HepG2 (cell line): ENCODE measurements around the gene SLC2A6. TPM values are rescaled to one million over a fixed set of nuclear protein-coding genes. Genes with fewer than 3 reads are reported as not detected.

Source experiments
- ADNP ChIP-seq: sonication (generic); formaldehyde crosslinking; IDR thresholded peaks from 2 replicates; pipeline ENCODE4 v1.4.0; 2020; ENCODE audit warnings: missing genetic modification reagents
- CCDC6 ChIP-seq: sonication (generic); formaldehyde crosslinking; IDR thresholded peaks from 2 replicates; pipeline ENCODE4 v1.8.1; 2022; ENCODE audit warnings: mild to moderate bottlenecking, missing genetic modification reagents, moderate library complexity
- HNF4A ChIP-seq: sonication (generic); formaldehyde crosslinking; IDR thresholded peaks from 2 replicates; pipeline ENCODE4 v1.4.0; 2020; ENCODE audit warnings: missing genetic modification reagents
- IKZF4 ChIP-seq: sonication (generic); formaldehyde crosslinking; IDR thresholded peaks from 2 replicates; pipeline ENCODE4 v1.5.1; 2020; ENCODE audit warnings: borderline replicate concordance, mild to moderate bottlenecking, low read depth, missing genetic modification reagents; ENCODE audit errors: not compliant biosample characterization
- PAXIP1 ChIP-seq: sonication (generic); formaldehyde crosslinking; conservative IDR thresholded peaks from 2 replicates; pipeline ENCODE4 v1.4.0; 2020; ENCODE audit warnings: mild to moderate bottlenecking, missing genetic modification reagents, moderate library complexity
- PCBP1 ChIP-seq: fragments of 200-400 bp; formaldehyde crosslinking; IDR thresholded peaks from 2 replicates; pipeline ENCODE4 v1.6.1; 2017; ENCODE audit warnings: mild to moderate bottlenecking, low read depth, low read length, borderline replicate concordance
- RCOR2 ChIP-seq: IDR thresholded peaks from 2 replicates; pipeline ENCODE4 v1.6.1; 2016; ENCODE audit warnings: missing biosample characterization, missing genetic modification reagents
- SATB2 ChIP-seq: sonication (generic); formaldehyde crosslinking; IDR thresholded peaks from 2 replicates; pipeline ENCODE4 v1.5.0; 2020; ENCODE audit warnings: missing genetic modification reagents
- SOX13 ChIP-seq, 3 experiments: fragments of 450-650 bp in 1 of 3; sonication (generic) in 1 of 3; formaldehyde crosslinking in 1 of 3; IDR thresholded peaks in 2 of 3; conservative IDR thresholded peaks in 1 of 3; 2 replicates each; pipeline versions ENCODE4 v1.5.0 to v1.6.1; 2016 to 2020; ENCODE audit warnings: antibody characterized with exemption in 1 of 3, mild to moderate bottlenecking in 1 of 3, missing compliant biosample characterization in 1 of 3, missing genetic modification reagents in 1 of 3, moderate library complexity in 1 of 3
- SOX6 ChIP-seq, 2 experiments: fragments of 450-650 bp in 1 of 2; sonication (generic) in 1 of 2; formaldehyde crosslinking in 1 of 2; IDR thresholded peaks; 2 replicates each; pipeline versions ENCODE4 v1.4.0 to v1.6.1; 2017 to 2020; ENCODE audit warnings: antibody characterized with exemption in 1 of 2, mild to moderate bottlenecking in 1 of 2, missing genetic modification reagents in 1 of 2
- SPEN ChIP-seq: sonication (generic); formaldehyde crosslinking; IDR thresholded peaks from 2 replicates; pipeline ENCODE4 v1.5.1; 2020; ENCODE audit warnings: low read depth, mild to moderate bottlenecking, missing genetic modification reagents
- STAG1 ChIP-seq: sonication (generic); formaldehyde crosslinking; IDR thresholded peaks from 2 replicates; pipeline ENCODE4 v1.4.0; 2020; ENCODE audit warnings: missing genetic modification reagents
- YEATS2 ChIP-seq: sonication (generic); formaldehyde crosslinking; IDR thresholded peaks from 2 replicates; pipeline ENCODE4 v1.4.0; 2020; ENCODE audit warnings: missing genetic modification reagents, borderline replicate concordance
- ZNF350 ChIP-seq: sonication (generic); formaldehyde crosslinking; IDR thresholded peaks from 2 replicates; pipeline ENCODE4 v1.4.0; 2020; ENCODE audit warnings: mild to moderate bottlenecking, low read depth, missing genetic modification reagents, borderline replicate concordance
- ZNF501 ChIP-seq: sonication (generic); formaldehyde crosslinking; IDR thresholded peaks from 2 replicates; pipeline ENCODE4 v1.5.1; 2020; ENCODE audit warnings: mild to moderate bottlenecking, moderate library complexity, missing genetic modification reagents
- ZNF768 ChIP-seq: sonication (generic); formaldehyde crosslinking; IDR thresholded peaks from 2 replicates; pipeline ENCODE4 v1.4.0; 2020; ENCODE audit warnings: missing genetic modification reagents
- polyA plus RNA-seq, 8 experiments: library from polyadenylated mRNA; depleted of rRNA in 3 of 8; stranded (reverse) in 7 of 8; unstranded in 1 of 8; fragments of >200 nt; fragmentation: Illumina TruSeq in 4 of 8; extraction: Trizol in 4 of 8; gene quantifications; 2 replicates each; pipeline versions ENCODE4 v1.2.1 to v1.2.3, GENCODE V29; 2011 to 2016; ENCODE audit warnings: low read depth in 4 of 8, missing spikeins in 1 of 8, mixed read lengths in 1 of 8; ENCODE audit not compliant: insufficient read depth in 1 of 8
- total RNA-seq, 5 experiments: library from RNA; depleted of rRNA; stranded (reverse); fragments of >200 nt; fragmentation: Illumina TruSeq; extraction: Trizol; gene quantifications; 2 replicates each; pipeline ENCODE4 v1.2.3, GENCODE V29; 2016; ENCODE audit warnings: low read depth in 1 of 5
- TF ChIP-seq, protein P1 (sequence below): sonication (generic); formaldehyde crosslinking; IDR thresholded peaks from 2 replicates; pipeline ENCODE4 v1.8.1; 2023; ENCODE audit warnings: missing genetic modification reagents, inconsistent platforms, borderline replicate concordance
- TF ChIP-seq, protein P2 (sequence below): sonication (generic); formaldehyde crosslinking; IDR thresholded peaks from 2 replicates; pipeline ENCODE4 v1.5.1; 2020; ENCODE audit warnings: mild to moderate bottlenecking, missing genetic modification reagents, moderate library complexity

The SLC2A6 gene
- total and polyA plus RNA-seq, 2 of the 13 experiments (the other 11 are each of a cell fraction or from before 2014, with no cell fraction given), result 4.1 to 15.0 TPM

GRCh38 chr9:133477992-133478850 is 678 bp downstream of the SLC2A6 start (continued):
- TF ChIP-seq ADNP (CRISPR knock-in tag) (peak; percentile 28; the same call in 1 of the 2 replicates), SATB2 (CRISPR knock-in tag) (0 out of 2 replicates have a peak, but pooled peaks have one; percentile 4), SOX13 (IDR thresholded peaks at IDR 0.05) (no peak), SOX13 (CRISPR knock-in tag; conservative IDR thresholded peaks at IDR 0.05 in 1 of 2, IDR thresholded peaks at IDR 0.05 in 1 of 2) (peak in 1 of 2 experiments; percentile 59; a peak in 2 of 4 replicates), IKZF4 (CRISPR knock-in tag) (peak; percentile 5), RCOR2 (CRISPR knock-in tag) (0 out of 2 replicates have a peak, but pooled peaks have one; percentile 24), HNF4A (CRISPR knock-in tag) (peak; percentile 76), STAG1 (0 out of 2 replicates have a peak, but pooled peaks have one; percentile 2), ZNF501 (CRISPR knock-in tag) (peak; percentile 21; the same call in 1 of the 2 replicates), ZNF350 (peak; percentile 57; the same call in 1 of the 2 replicates), CCDC6 (CRISPR knock-in tag) (0 out of 2 replicates have a peak, but pooled peaks have one; percentile 40), PAXIP1 (CRISPR knock-in tag) (peak; percentile 55), SPEN (CRISPR knock-in tag) (peak; percentile 90), ZNF768 (peak; percentile 96), YEATS2 (CRISPR knock-in tag) (0 out of 2 replicates have a peak, but pooled peaks have one; percentile 10), SOX6 (IDR thresholded peaks at IDR 0.05) (no peak), SOX6 (CRISPR knock-in tag; IDR thresholded peaks at IDR 0.05) (peak; percentile 56; the same call in 1 of the 2 replicates), PCBP1 (no peak)
- TF ChIP-seq, protein P1, sequence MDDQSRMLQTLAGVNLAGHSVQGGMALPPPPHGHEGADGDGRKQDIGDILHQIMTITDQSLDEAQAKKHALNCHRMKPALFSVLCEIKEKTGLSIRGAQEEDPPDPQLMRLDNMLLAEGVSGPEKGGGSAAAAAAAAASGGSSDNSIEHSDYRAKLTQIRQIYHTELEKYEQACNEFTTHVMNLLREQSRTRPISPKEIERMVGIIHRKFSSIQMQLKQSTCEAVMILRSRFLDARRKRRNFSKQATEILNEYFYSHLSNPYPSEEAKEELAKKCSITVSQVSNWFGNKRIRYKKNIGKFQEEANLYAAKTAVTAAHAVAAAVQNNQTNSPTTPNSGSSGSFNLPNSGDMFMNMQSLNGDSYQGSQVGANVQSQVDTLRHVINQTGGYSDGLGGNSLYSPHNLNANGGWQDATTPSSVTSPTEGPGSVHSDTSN, result no peak
- TF ChIP-seq, protein P2, sequence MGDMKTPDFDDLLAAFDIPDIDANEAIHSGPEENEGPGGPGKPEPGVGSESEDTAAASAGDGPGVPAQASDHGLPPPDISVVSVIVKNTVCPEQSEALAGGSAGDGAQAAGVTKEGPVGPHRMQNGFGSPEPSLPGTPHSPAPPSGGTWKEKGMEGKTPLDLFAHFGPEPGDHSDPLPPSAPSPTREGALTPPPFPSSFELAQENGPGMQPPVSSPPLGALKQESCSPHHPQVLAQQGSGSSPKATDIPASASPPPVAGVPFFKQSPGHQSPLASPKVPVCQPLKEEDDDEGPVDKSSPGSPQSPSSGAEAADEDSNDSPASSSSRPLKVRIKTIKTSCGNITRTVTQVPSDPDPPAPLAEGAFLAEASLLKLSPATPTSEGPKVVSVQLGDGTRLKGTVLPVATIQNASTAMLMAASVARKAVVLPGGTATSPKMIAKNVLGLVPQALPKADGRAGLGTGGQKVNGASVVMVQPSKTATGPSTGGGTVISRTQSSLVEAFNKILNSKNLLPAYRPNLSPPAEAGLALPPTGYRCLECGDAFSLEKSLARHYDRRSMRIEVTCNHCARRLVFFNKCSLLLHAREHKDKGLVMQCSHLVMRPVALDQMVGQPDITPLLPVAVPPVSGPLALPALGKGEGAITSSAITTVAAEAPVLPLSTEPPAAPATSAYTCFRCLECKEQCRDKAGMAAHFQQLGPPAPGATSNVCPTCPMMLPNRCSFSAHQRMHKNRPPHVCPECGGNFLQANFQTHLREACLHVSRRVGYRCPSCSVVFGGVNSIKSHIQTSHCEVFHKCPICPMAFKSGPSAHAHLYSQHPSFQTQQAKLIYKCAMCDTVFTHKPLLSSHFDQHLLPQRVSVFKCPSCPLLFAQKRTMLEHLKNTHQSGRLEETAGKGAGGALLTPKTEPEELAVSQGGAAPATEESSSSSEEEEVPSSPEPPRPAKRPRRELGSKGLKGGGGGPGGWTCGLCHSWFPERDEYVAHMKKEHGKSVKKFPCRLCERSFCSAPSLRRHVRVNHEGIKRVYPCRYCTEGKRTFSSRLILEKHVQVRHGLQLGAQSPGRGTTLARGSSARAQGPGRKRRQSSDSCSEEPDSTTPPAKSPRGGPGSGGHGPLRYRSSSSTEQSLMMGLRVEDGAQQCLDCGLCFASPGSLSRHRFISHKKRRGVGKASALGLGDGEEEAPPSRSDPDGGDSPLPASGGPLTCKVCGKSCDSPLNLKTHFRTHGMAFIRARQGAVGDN (CRISPR knock-in tag), result peak; percentile 65
